Measurements from ENCODE around the gene CHRM2.

Gene CHRM2

DNA sequence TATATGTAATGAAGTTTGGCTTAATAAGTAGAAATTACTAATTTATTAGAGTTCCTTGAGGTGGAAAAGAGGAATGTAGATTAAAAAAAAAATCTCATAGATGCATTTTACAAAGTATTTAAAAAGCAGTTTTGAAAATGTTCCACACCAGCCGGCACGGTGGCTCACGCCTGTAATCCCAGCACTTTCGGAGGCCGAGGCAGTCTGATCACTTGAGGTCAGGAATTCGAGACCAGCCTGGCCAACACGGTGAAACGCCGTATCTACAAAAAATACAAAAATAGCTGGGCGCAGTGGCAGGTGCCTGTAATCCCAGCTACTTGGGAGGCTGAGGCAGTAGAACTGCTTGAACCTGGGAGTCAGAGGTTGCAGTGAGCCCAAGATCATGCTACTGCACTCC, 3.2 kb upstream of the CHRM2 start:
- DNase-seq (ENCODE audit: low spot score) = no peak
- TF ChIP-seq, protein P1, sequence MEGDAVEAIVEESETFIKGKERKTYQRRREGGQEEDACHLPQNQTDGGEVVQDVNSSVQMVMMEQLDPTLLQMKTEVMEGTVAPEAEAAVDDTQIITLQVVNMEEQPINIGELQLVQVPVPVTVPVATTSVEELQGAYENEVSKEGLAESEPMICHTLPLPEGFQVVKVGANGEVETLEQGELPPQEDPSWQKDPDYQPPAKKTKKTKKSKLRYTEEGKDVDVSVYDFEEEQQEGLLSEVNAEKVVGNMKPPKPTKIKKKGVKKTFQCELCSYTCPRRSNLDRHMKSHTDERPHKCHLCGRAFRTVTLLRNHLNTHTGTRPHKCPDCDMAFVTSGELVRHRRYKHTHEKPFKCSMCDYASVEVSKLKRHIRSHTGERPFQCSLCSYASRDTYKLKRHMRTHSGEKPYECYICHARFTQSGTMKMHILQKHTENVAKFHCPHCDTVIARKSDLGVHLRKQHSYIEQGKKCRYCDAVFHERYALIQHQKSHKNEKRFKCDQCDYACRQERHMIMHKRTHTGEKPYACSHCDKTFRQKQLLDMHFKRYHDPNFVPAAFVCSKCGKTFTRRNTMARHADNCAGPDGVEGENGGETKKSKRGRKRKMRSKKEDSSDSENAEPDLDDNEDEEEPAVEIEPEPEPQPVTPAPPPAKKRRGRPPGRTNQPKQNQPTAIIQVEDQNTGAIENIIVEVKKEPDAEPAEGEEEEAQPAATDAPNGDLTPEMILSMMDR (conservative IDR thresholded peaks at IDR 0.05; ENCODE audit: low read depth) = no peak
- CTCF ChIA-PET = no interaction called here
- POLR2A ChIA-PET (ENCODE audit: low non-redundant PET) = no interaction called here
- no peak overlapping the region for H3K27ac ChIP-seq

DNA sequence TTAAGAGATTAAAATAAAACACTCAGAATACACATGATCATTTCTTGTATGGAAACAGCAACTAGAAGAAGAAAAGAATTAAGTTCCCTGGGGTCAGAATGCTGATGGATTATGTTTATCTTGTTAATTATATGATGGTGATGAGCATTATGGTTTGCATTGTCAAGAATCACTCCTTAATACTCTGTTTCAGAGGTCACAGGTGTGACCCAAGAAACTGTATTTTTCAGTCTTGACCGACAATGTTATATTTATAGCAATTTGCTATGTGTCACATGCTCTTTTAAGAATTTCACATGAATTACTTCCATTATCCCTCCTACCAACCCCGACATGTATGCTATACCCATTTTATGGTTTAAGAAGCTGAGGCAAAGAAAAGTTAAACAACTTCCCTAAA, 2.7 kb upstream of the CHRM2 start:
- no peak overlapping the region for H3K27ac ChIP-seq
- TF ChIP-seq, protein P1 (conservative IDR thresholded peaks at IDR 0.05; ENCODE audit: low read depth) = no peak
- CTCF ChIA-PET = no interaction called here
- POLR2A ChIA-PET (ENCODE audit: low non-redundant PET) = no interaction called here
- DNase-seq (ENCODE audit: low spot score) = no peak

DNA sequence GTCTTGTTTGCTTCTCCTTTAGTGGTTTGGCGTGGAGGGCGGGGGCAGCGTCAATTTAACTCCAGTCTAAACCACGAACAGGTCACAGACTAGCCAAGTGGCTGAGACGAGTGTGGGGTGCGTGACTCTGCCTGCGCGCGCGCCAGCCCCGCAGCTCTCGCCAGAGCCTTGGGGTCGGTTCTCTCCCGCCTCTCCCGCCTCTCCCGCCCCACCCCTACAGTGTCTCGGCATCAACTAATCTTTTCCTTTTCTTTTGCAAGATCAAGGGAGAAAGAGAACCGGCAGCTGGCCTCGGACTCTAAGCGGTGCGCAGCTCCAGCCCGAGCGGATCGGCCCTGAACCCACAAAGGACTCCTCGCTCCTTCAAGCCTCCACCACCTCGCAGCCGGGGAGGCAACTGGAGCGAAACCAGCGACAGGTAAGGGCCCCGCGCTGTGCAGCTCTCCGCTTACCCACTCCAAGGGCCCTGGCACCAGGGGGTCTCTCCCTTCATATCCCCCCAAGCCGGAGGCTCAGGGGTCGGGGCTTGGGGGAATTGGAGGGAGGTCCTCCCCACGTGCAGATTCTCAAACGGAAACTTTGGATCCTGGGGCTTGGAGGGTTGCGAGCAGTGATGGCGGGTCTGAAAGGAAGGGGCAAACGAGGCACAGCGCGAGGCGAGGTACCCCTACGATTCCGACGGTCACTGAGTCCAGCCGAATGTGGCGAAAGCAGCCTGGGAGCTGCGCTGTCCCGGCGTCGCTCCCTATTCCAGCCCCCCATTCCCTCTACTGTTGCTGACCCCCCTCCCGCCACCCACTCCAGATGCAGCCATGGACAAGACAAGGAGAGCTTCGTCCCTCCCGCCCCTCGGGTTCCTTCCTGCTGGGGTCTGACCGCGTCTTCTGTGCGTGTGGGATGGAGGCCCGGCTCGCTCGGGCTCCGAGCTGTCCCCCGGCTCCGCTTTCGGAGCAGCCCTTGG, 829 bp downstream of the CHRM2 start:
- CTCF ChIA-PET = no interaction called here
- no peak overlapping the region for H3K27ac ChIP-seq
- POLR2A ChIA-PET (ENCODE audit: low non-redundant PET) = no interaction called here
- TF ChIP-seq, protein P1 (conservative IDR thresholded peaks at IDR 0.05; ENCODE audit: low read depth) = no peak
- DNase-seq (ENCODE audit: low spot score) = no peak

GRCh38 chr7:136869991-136870865, 1.8 kb downstream of the CHRM2 start:
- ChIA-PET POLR2A (ENCODE audit: low non-redundant PET) (no interaction called here), CTCF (no interaction called here)
- no peak for DNase-seq (ENCODE audit: low spot score)
- H3K27ac ChIP-seq = no peak overlapping the region
- TF ChIP-seq, protein P1 (conservative IDR thresholded peaks at IDR 0.05; ENCODE audit: low read depth) = no peak

GRCh38 chr7:136870866-136871487, 2.5 kb downstream of the CHRM2 start:
- TF ChIP-seq, protein P1 (conservative IDR thresholded peaks at IDR 0.05; ENCODE audit: low read depth) = no peak
- ChIA-PET CTCF (no interaction called here), POLR2A (ENCODE audit: low non-redundant PET) (no interaction called here)
- no peak for DNase-seq (ENCODE audit: low spot score)
- no peak overlapping the region for H3K27ac ChIP-seq

DNA sequence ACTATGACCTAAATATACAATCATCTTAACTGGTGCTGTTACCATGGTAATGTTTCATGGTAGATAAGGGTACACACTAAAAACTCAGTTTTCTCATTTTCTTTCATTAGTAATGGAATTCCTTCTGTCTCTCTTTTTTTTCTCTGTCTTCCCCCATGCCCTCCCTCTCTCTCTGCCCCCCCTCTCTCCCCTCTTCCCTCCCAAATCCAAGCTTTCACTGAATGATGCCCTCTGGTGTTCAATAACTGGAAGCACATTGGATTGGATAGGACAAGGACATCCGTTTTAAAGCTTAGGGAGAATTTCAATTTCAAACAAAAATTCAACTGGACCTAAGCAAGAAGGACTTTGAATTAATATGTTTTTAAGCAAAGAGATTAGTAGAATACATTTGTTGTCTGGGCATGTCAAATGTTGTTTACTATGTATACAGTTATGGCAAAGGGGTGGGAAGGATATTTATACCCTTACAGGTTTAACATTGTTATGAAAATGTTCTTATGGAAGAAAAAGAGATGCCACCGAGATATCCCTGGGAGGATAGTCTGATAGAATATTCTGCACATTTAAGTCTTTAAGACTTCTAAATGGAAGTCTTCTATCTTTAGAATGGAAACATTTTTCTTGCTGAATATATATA, 6.1 kb downstream of the CHRM2 start:
- no peak for DNase-seq (ENCODE audit: low spot score)
- TF ChIP-seq, protein P1 (conservative IDR thresholded peaks at IDR 0.05; ENCODE audit: low read depth) = peak; percentile 56
- ChIA-PET CTCF (interaction anchor here (0.6 to 0.7 kb wide), 2 partner anchors 32 to 224 kb away, joined by 3 to 4 read pairs; no protein-coding TSS in a partner anchor), POLR2A (ENCODE audit: low non-redundant PET) (no interaction called here)
- no peak overlapping the region for H3K27ac ChIP-seq
